Measurements from ENCODE around the gene JCHAIN. TPM values are rescaled to one million over a fixed set of nuclear protein-coding genes. Genes with fewer than 3 reads are reported as not detected.

JCHAIN gene
- total RNA-seq, 1 donor from 2014 or later: 99.1 TPM

GRCh38 chr4:70607334-70607853 is 58.9 kb downstream of the JCHAIN start:
- Histone ChIP-seq H3K4me1 (no peaks in the 10 kb centered on the region), H3K9me3 (no peaks in the 10 kb centered on the region), H3K36me3 (no peaks in the 10 kb centered on the region), H3K27me3 (no peaks in the 10 kb centered on the region), H3K4me3 (no peak overlapping the region), H3K27ac (no peak overlapping the region)
- no peak for ATAC-seq
- intact Hi-C loops (cut with DNase I): no loop called here
- no peak for DNase-seq
- TF ChIP-seq CTCF (IDR thresholded peaks at IDR 0.05): no peak

- Histone ChIP-seq H3K36me3 (no peaks in the 10 kb centered on the region), H3K9me3 (no peaks in the 10 kb centered on the region), H3K27me3 (no peaks in the 10 kb centered on the region), H3K27ac (no peak overlapping the region), H3K4me3 (no peak overlapping the region), H3K4me1 (no peaks in the 10 kb centered on the region)
- intact Hi-C loops (cut with DNase I): no loop called here
- no peak for ATAC-seq
- TF ChIP-seq CTCF (IDR thresholded peaks at IDR 0.05): no peak
- no peak for DNase-seq
Observed at GRCh38 chr4:70606459-70606858, 59.8 kb downstream of the JCHAIN start.

Other genes starting within 250 kb of the JCHAIN start
- gene MUC7, start 194.3 kb downstream of the JCHAIN start, total RNA-seq: not detected
- not detected for gene AMTN, start 147.9 kb downstream of the JCHAIN start, total RNA-seq
- not detected for gene AMBN, start 74.3 kb downstream of the JCHAIN start, total RNA-seq
- gene ENAM, start 37.8 kb downstream of the JCHAIN start, total RNA-seq: 0.61 TPM
- gene UTP3, start 22.0 kb upstream of the JCHAIN start, total RNA-seq: 27.2 TPM
- 98.2 TPM for gene RUFY3, start 55.5 kb upstream of the JCHAIN start, total RNA-seq
- 55.1 TPM for gene GRSF1, start 173.4 kb upstream of the JCHAIN start, total RNA-seq
- 34.2 TPM for gene MOB1B, start 235.9 kb upstream of the JCHAIN start, total RNA-seq